Lower leg skin (tissue), 4 donors: ENCODE results near the gene THSD7B. TPM values are rescaled to one million over a fixed set of nuclear protein-coding genes. Genes with fewer than 3 reads are reported as not detected.

Experiments used
- DNase-seq, 2 donors: peaks; one replicate each; pipeline ENCODE4 v3.0.0-alpha.2; 2019; ENCODE audit warnings: low spot score in 2 of 2
- H3K4me3 ChIP-seq: fragments of 200-600 bp; sonication (generic); 2 replicates; pipeline ENCODE4 v1.5.1; 2017; ENCODE audit warnings: mild to moderate bottlenecking, low read depth; ENCODE audit not compliant: poor library complexity, severe bottlenecking
- CTCF ChIP-seq, 3 donors: fragments of 450-650 bp; IDR thresholded peaks; one replicate each; pipeline ENCODE4 v1.5.1; 2016; ENCODE audit warnings: antibody characterized with exemption in 3 of 3, mild to moderate bottlenecking in 3 of 3, moderate library complexity in 2 of 3
- POLR2A ChIP-seq, 2 donors: fragments of 450-650 bp; IDR thresholded peaks; one replicate each; pipeline ENCODE4 v1.6.1; 2016 to 2017; ENCODE audit warnings: antibody characterized with exemption in 2 of 2, mild to moderate bottlenecking in 1 of 2, moderate library complexity in 1 of 2
- WGBS, 2 donors: methylation state at CpG; one replicate each; pipeline ENCODE4 v1.1.5; 2018; 5-methylcytosine and 5-hydroxymethylcytosine counted together
- intact Hi-C: fragments of 100-400 bp; cut with DNase I; formaldehyde crosslinking; loops from one replicate; pipeline ENCODE4 v1.15.0; 2023; ENCODE audit warnings: low total_unique reads
- total RNA-seq, 4 donors: library from RNA; depleted of rRNA; stranded (reverse); fragments of >200 nt; gene quantifications; one replicate each; pipeline ENCODE4 v1.1.0, GENCODE V29; 2016

Gene THSD7B
- total RNA-seq, 4 donors from 2014 or later = not detected

GRCh38 chr2:137005210-137005609 is 239.9 kb downstream of the THSD7B start:
- 46 to 55% methylated on average over 2 of the region's 2 CpGs for WGBS, 2 donors
- intact Hi-C loops = no loop called here
- no peak for DNase-seq
- no peak for TF ChIP-seq POLR2A (IDR thresholded peaks at IDR 0.05)
- TF ChIP-seq CTCF (IDR thresholded peaks at IDR 0.05) = no peak
- H3K4me3 ChIP-seq = no peak overlapping the region

- no peak for DNase-seq
- TF ChIP-seq CTCF (IDR thresholded peaks at IDR 0.05) = no peak
- TF ChIP-seq POLR2A (IDR thresholded peaks at IDR 0.05) = no peak
- no peak overlapping the region for H3K4me3 ChIP-seq
- intact Hi-C loops = no loop called here
These were observed 242.6 kb downstream of the THSD7B start for GRCh38 chr2:137007938-137008337.

- intact Hi-C loops = no loop called here
- TF ChIP-seq POLR2A (IDR thresholded peaks at IDR 0.05) (no peak), CTCF (IDR thresholded peaks at IDR 0.05) (no peak)
- no peak overlapping the region for H3K4me3 ChIP-seq
- DNase-seq = no peak
- WGBS, 2 donors = 38 to 47% methylated on average over 2 of the region's 2 CpGs
These were observed 244.6 kb downstream of the THSD7B start for GRCh38 chr2:137009953-137010352.

GRCh38 chr2:137020452-137021196 is 255.3 kb downstream of the THSD7B start:
- TF ChIP-seq CTCF (IDR thresholded peaks at IDR 0.05) = no peak
- TF ChIP-seq POLR2A (IDR thresholded peaks at IDR 0.05) = no peak
- intact Hi-C loops = no loop called here
- no peak for DNase-seq
- no peak overlapping the region for H3K4me3 ChIP-seq
- 81 to 82% methylated on average over 11 of the region's 11 CpGs for WGBS, 2 donors

GRCh38 chr2:137021763-137022162 is 256.4 kb downstream of the THSD7B start:
- intact Hi-C loops = no loop called here
- DNase-seq = no peak
- no peak for TF ChIP-seq CTCF (IDR thresholded peaks at IDR 0.05)
- TF ChIP-seq POLR2A (IDR thresholded peaks at IDR 0.05) = no peak
- WGBS, 2 donors = 60 to 75% methylated on average over 3 of the region's 3 CpGs
- no peak overlapping the region for H3K4me3 ChIP-seq

- 84 to 88% methylated on average over 2 of the region's 2 CpGs for WGBS, 2 donors
- intact Hi-C loops = no loop called here
- TF ChIP-seq POLR2A (IDR thresholded peaks at IDR 0.05) = no peak
- no peak for TF ChIP-seq CTCF (IDR thresholded peaks at IDR 0.05)
- H3K4me3 ChIP-seq = no peak overlapping the region
- DNase-seq = no peak
These were observed 257.9 kb downstream of the THSD7B start for GRCh38 chr2:137023205-137023604.
